HFFc6 (cell line): ENCODE results near the gene TAAR1. TPM values are rescaled to one million over a fixed set of nuclear protein-coding genes. Genes with fewer than 3 reads are reported as not detected.
"Not testable (repeated sequence)": the region's sequence is repeated elsewhere in the genome, so short reads cannot be mapped to it uniquely, and the experiment has no call there.

Experiments used
- DNase-seq: peaks from one replicate; pipeline ENCODE4 v3.0.0-alpha.2; 2018
- H3K27ac Mint-ChIP-seq: 2 replicates; pipeline ENCODE4 v1.8.0; 2020; ENCODE audit warnings: mild to moderate bottlenecking, mixed read lengths
- H3K27me3 Mint-ChIP-seq: 2 replicates; pipeline ENCODE4 v1.8.0; 2021; ENCODE audit warnings: mild to moderate bottlenecking, moderate library complexity, mixed read lengths; ENCODE audit not compliant: insufficient read depth
- H3K36me3 Mint-ChIP-seq: 2 replicates; pipeline ENCODE4 v1.8.0; 2021; ENCODE audit warnings: low read depth, mixed read lengths
- H3K4me1 Mint-ChIP-seq: 2 replicates; pipeline ENCODE4 v1.8.0; 2020; ENCODE audit warnings: low read depth, mixed read lengths
- H3K4me3 Mint-ChIP-seq: 2 replicates; pipeline ENCODE4 v1.8.0; 2020; ENCODE audit warnings: mild to moderate bottlenecking, moderate library complexity, mixed read lengths
- H3K9me3 Mint-ChIP-seq: 2 replicates; pipeline ENCODE4 v1.8.0; 2020; ENCODE audit warnings: mild to moderate bottlenecking, mixed read lengths
- total RNA-seq, 6 experiments: library from RNA; stranded (reverse); fragmentation: NEBNext Ultra II Directional; extraction: Animal tissue kit (Norgen Biotek cat#: 25700); gene quantifications; 2 replicates in 1 of 6; 3 replicates in 5 of 6; pipeline ENCODE4 v1.2.3, GENCODE V29; 2021
- TF ChIP-seq, protein P1 (sequence below): fragments of 200-600 bp; sonication (generic); IDR thresholded peaks from 2 replicates; pipeline ENCODE4 v1.5.0; 2021; ENCODE audit warnings: antibody characterized with exemption, mild to moderate bottlenecking

TAAR1 gene
- total RNA-seq, 6 experiments from 2014 or later = not detected

DNA sequence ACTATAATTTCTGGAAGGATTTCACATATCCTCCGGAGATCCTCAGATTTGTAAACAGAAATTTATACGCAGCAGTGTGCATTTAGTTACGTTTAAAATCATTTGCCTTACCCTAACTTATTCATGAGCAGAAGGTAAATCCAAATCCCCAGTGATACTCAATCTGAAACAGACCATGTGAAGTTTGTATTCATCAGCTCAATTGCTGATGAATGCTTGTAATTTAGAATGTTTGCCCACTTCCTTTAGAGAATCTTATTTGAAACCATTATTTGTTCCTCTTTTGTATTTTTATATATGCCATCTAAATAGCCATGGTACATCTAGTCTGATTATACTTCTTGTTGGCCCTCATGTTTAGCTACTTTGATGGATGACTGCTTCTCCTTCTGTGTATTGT lies 15.4 kb downstream of the TAAR1 start:
- Mint-ChIP-seq H3K36me3 (no peaks in the 10 kb centered on the region), H3K9me3 (no peaks in the 10 kb centered on the region), H3K27ac (no peak overlapping the region), H3K4me3 (no peak overlapping the region), H3K4me1 (no peaks in the 10 kb centered on the region), H3K27me3 (peaks cover 7% of the 10 kb centered on the region)
- DNase-seq = no peak
- TF ChIP-seq, protein P1, sequence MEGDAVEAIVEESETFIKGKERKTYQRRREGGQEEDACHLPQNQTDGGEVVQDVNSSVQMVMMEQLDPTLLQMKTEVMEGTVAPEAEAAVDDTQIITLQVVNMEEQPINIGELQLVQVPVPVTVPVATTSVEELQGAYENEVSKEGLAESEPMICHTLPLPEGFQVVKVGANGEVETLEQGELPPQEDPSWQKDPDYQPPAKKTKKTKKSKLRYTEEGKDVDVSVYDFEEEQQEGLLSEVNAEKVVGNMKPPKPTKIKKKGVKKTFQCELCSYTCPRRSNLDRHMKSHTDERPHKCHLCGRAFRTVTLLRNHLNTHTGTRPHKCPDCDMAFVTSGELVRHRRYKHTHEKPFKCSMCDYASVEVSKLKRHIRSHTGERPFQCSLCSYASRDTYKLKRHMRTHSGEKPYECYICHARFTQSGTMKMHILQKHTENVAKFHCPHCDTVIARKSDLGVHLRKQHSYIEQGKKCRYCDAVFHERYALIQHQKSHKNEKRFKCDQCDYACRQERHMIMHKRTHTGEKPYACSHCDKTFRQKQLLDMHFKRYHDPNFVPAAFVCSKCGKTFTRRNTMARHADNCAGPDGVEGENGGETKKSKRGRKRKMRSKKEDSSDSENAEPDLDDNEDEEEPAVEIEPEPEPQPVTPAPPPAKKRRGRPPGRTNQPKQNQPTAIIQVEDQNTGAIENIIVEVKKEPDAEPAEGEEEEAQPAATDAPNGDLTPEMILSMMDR = no peak

- H3K36me3 Mint-ChIP-seq, H3K4me3 Mint-ChIP-seq, H3K9me3 Mint-ChIP-seq, H3K4me1 Mint-ChIP-seq, DNase-seq, H3K27ac Mint-ChIP-seq: not testable (repeated sequence)
- peaks cover 18% of the 10 kb centered on the region for H3K27me3 Mint-ChIP-seq
Measured at GRCh38 chr6:132637135-132637534, 21.8 kb downstream of the TAAR1 start.

DNA sequence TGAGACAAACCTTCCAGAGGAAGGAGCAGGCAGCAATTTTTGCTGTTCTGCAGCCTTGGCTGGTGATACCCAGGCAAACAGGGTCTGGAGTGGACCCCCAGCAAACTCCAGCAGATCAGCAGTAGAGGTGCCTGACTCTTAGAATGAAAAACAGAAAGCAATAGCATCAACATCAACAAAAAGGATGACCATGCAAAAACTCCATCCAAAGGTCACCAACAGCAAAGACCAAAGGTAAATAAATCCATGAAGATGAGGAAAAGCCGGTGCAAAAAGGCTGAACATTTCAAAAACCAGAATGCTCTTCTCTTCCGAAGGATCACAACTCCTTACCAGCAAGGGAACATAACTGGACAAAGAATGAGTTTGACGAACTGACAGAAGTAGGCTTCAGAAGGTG lies 23.1 kb downstream of the TAAR1 start:
- not testable (repeated sequence) for H3K4me1 Mint-ChIP-seq, H3K4me3 Mint-ChIP-seq, H3K27ac Mint-ChIP-seq, H3K36me3 Mint-ChIP-seq, H3K9me3 Mint-ChIP-seq, DNase-seq
- peaks cover 14% of the 10 kb centered on the region for H3K27me3 Mint-ChIP-seq

GRCh38 chr6:132635288-132635687 lies 23.7 kb downstream of the TAAR1 start:
- not testable (repeated sequence) for H3K36me3 Mint-ChIP-seq, H3K27ac Mint-ChIP-seq, DNase-seq, H3K4me3 Mint-ChIP-seq, H3K4me1 Mint-ChIP-seq, H3K9me3 Mint-ChIP-seq
- peaks cover 18% of the 10 kb centered on the region for H3K27me3 Mint-ChIP-seq

GRCh38 chr6:132634796-132635195 lies 24.2 kb downstream of the TAAR1 start:
- H3K27ac Mint-ChIP-seq = no peak overlapping the region
- TF ChIP-seq, protein P1 = no peak
- H3K4me1 Mint-ChIP-seq = no peaks in the 10 kb centered on the region
- H3K27me3 Mint-ChIP-seq = peaks cover 18% of the 10 kb centered on the region
- DNase-seq = no peak
- H3K9me3 Mint-ChIP-seq = no peaks in the 10 kb centered on the region
- H3K36me3 Mint-ChIP-seq = no peaks in the 10 kb centered on the region
- H3K4me3 Mint-ChIP-seq = no peak overlapping the region

DNA sequence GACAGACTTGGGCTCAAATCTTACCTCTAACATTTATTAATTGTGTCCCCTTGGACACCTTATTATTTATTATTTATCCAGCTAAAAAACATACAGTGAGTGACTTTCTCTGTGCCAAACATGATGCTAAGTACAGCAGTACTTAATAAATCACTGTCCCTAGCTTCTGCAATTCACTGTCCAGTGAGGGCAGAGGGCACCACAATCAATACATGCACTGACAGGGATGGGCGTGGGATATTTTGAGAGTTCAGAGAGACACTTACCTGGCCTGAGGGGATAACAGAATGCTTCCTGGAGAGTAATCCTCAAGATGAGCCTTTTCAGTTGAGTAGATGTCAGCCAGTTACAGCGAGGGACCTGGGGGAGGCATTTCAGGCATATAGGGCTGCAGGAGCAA lies 25.6 kb downstream of the TAAR1 start:
- Mint-ChIP-seq H3K36me3 (no peaks in the 10 kb centered on the region), H3K9me3 (no peaks in the 10 kb centered on the region; the same call in 1 of the 2 replicates), H3K27ac (no peak overlapping the region), H3K4me1 (no peaks in the 10 kb centered on the region), H3K27me3 (peaks cover 15% of the 10 kb centered on the region), H3K4me3 (no peak overlapping the region)
- TF ChIP-seq, protein P1 = no peak
- DNase-seq = no peak

DNA sequence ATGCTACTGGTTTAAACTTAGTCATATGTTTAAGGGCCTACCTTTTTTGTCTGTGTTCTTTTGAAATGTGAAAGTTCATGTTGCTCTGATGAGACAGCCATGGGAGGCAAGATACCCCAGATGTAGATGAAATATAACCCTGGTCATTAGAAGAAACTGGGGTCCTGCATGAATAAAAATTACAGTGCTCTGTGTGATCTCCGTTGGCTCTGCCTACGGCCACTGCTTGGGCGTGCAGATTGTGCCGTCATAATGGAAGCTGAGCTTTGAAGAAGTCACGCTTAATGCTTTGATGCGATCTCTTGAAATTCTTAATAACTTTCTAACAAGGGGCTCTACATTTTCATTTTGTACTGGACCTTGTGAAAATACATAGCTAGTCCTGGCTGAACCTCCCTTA lies 34.8 kb downstream of the TAAR1 start, which contains the start of gene TAAR2:
TAAR2 (minus strand) TSS at position 101 of the 400 bp plus-strand sequence; CDS start at position 101, 0 bp downstream.
- Mint-ChIP-seq H3K27me3 (peaks cover 6% of the 10 kb centered on the region), H3K4me1 (no peaks in the 10 kb centered on the region), H3K36me3 (no peaks in the 10 kb centered on the region), H3K4me3 (no peak within 1 kb of the TSS), H3K27ac (no peak within 1 kb of the TSS), H3K9me3 (no peaks in the 10 kb centered on the region; the same call in 1 of the 2 replicates)
- DNase-seq = no peak
- TF ChIP-seq, protein P1 = no peak
